GM19025 (cell line): ENCODE measurements around the gene OCA2.
"Not testable (repeated sequence)": the region's sequence is repeated elsewhere in the genome, so short reads cannot be mapped to it uniquely, and the experiment has no call there.

Experiments
- ATAC-seq: cut with Tn5 transposase; IDR thresholded peaks from one replicate; pipeline ENCODE4 v1.9.1; 2021; ENCODE audit warnings: mild to moderate bottlenecking, low read depth, moderate library complexity; ENCODE audit not compliant: unreplicated experiment

Gene OCA2

DNA sequence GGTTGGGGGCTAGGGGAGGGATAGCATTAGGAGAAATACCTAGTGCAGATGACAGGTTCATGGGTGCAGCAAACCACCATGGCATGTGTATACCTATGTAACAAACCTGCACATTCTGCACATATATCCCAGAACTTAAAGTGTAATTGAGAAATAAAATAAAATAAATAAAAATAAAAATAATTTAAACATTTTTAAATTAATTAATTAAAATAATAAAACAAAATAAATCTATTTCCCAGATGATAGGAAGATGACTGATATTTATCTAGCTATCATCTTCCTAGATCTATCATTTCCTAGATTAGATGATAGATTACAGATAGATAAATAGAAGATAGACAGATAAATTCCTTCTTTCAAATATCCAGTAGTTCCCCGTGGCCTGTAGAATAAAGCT is 137.3 kb downstream of the OCA2 start:
- ATAC-seq = no peak

DNA sequence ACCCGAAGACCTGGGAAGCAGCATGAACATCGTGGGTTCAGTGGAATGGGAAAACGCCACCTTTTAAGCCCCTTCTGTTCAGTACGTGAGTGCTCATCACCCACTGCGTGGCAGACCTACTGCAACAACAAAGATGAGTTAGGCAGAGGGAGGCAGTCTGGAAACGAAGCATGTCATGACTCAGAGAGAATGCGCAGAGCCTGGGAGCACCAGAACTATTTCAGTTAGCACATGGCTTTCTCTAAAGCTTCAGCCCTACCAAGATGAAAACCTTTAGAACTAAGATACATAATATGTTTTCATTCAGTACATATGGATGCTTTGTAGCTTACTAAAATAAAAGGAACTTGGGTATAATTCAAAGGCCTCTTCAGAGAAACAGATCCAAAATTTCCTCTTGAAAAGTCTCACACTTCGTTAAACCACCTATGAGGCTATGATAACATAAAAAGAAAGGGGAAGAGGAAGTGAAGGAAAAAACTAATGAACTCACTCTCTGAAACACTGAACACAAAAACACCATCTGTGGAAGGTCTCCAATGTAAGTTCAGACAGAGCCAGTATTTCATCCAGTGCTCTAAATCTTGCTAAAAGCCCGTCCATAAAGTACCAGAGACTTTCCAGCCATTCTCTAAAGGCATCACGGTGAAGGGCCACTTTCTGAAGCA is 140.1 kb downstream of the OCA2 start:
- ATAC-seq = no peak

DNA sequence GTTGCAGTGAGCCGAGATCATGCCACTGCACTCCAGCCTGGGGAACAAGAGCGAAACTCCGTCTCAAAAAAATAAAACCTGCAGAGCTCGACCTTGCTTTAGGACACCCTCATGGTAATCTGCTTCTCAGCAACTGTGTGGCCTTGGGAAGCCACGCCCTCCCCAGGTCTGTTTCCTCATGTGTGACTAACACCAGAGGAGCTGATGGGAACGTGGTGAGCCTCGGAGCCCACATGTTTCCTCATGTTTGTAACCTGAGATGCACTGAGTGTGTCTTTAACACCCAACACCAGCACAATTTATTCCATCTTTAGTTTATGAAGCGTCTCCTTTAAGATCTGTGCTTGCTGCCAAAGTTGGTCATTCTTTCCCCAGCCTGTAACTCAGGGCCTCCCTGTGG is 142.8 kb downstream of the OCA2 start:
- no peak for ATAC-seq

GRCh38 chr15:27955087-27955486 is 144.0 kb downstream of the OCA2 start:
- ATAC-seq = no peak

GRCh38 chr15:27952593-27952992 is 146.5 kb downstream of the OCA2 start:
- not testable (repeated sequence) for ATAC-seq

DNA sequence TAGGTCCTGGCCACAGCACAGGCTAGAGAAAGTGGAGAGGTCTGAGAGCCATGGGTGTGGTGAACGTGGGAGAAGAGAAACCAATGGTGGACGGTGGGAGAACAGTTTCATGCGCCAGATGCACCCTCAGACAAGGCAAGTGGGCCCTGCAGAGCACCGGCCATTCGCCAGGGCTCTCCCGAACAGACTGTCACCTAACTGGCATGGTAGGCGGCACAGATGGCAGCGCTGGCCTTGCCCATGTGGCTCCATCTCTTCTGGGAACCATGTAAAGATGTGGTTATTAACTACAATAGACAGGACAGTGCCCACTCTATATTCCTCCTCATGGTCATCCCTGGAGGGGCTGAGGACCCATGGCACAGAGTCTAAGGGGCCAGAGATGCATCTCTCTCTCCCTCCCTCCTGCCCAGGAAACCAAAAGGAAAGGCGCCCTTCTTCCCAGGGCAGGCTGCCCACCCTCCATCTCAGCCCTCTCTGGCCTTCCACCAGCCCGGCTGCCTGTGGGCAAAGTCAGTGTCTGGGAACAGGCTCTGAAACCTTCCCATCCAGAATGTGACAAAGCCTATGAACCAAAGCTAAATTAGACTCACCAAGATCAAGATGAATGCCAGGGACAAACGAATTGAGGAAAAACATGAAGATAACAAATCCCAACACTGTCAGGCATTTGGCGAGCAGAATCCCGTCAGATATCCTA is 147.8 kb downstream of the OCA2 start:
- no peak for ATAC-seq

DNA sequence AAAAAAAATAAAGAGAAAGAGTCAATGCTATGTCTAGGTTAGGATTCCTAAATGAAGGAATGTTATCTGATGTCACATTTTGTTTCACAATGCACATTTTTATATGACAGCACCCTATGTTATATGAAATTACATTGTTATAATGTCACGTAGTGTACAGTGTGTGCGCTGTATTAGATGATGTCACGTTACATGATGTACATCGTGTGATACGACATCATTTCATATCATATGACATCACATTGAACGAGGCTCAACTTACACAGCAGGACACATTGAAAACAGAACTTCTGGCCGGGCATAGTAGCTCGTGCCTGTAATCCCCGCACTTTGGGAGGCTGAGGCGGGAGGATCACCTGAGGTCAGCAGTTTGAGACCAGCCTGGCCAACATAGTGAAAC is 150.0 kb downstream of the OCA2 start:
- no peak for ATAC-seq

DNA sequence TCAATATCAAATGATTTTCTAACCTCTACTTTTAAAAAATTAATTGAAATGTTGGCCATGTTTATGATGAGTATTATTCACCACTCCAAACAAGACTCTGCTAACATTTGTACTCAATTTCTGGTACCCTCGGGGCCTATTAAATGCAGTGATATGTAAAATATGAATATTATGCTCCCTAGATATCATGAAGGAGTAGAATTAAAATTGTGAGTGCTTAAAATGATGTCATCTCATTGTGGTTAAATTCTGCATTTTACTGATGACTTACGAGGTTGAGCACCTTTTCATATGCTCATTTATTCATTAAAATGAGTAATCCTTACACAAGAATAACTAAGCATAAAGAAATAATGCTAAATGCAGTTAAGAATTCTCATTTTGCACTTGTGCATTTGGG is 159.9 kb downstream of the OCA2 start:
- no peak for ATAC-seq

- ATAC-seq = no peak
Observed at GRCh38 chr15:27937851-27938250, 161.3 kb downstream of the OCA2 start.

GRCh38 chr15:27936164-27936563 is 163.0 kb downstream of the OCA2 start:
- ATAC-seq = no peak

GRCh38 chr15:27935328-27935727 is 163.8 kb downstream of the OCA2 start:
- ATAC-seq = no peak

- ATAC-seq = no peak
Observed at GRCh38 chr15:27934782-27935181, 164.3 kb downstream of the OCA2 start.

GRCh38 chr15:27933562-27933961 is 165.6 kb downstream of the OCA2 start:
- ATAC-seq = no peak

- no peak for ATAC-seq
Observed at GRCh38 chr15:27932600-27932999, 166.5 kb downstream of the OCA2 start.

- no peak for ATAC-seq
Observed at GRCh38 chr15:27928386-27928785, 170.7 kb downstream of the OCA2 start.

DNA sequence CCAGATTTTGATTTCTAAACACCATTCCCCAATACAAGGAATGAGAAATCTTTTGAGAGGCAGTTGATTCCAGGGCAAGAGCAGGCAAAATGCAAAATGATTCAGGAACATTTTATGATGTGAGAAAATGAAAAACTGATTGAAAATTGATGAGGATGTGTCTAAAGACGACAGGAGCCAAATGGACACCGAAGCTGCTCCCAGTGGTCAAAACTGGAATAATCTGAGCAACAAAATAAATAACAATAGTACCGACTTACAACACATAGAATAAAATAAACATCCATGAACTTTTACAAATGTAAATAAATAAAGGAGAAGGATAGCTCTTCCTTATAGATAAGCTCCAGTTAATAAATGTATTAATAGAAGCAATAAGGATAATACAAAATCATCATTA is 186.8 kb downstream of the OCA2 start:
- no peak for ATAC-seq

DNA sequence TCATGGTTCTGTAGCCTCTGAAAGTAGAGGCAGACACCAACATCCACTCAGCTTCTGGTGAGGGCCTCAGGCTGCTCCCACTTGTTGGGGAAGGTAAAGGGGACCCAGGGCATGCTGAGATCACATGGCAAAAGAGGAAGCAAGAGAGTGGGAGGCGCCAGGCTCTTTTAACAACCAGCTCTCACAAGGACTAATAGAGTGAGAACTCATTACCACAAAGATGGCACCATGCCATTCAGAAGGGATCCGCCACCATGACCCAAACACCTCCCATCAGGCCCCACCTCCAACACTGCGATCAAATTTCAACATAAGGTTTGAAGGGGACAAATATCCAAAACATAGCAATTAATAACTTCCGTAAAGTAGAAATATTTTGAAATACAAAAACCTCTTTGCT is 192.3 kb downstream of the OCA2 start:
- no peak for ATAC-seq

GRCh38 chr15:27903405-27903804 is 195.7 kb downstream of the OCA2 start:
- no peak for ATAC-seq

- ATAC-seq = no peak
Observed at GRCh38 chr15:27902680-27903385, 196.3 kb downstream of the OCA2 start.

- ATAC-seq = no peak
Observed at GRCh38 chr15:27899583-27900285, 199.4 kb downstream of the OCA2 start.

DNA sequence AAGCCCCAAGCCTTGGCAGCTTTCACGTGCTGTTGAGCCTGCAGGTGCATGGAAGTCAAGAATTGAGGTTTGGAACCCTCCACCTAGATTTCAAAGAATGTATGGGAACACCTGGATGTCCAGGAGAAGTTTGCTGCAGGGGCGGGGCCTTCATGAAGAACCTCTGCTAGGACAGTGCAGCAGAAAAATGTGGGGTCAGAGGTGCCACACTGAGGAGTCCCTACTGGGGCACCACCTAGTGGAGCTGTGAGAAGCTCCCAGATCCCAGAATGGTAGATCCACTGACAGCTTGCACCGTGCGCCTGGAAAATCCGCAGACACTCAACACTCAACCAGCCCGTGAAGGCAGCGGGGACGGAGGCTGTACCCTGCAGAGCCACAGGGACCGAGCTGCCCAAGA is 201.6 kb downstream of the OCA2 start:
- ATAC-seq = no peak
